Spleen (tissue), 11 donors: ENCODE results near the gene MYO5B. TPM values are rescaled to one million over a fixed set of nuclear protein-coding genes. Genes with fewer than 3 reads are reported as not detected.

ENCODE experiments used
- DNase-seq: peaks from one replicate; pipeline ENCODE4 v3.0.0-alpha.2; 2020
- H3K27ac ChIP-seq, 8 donors: fragments of 200-600 bp; sonication (generic) in 7 of 8; 1 replicate in 4 of 8; 2 replicates in 4 of 8; pipeline versions ENCODE4 v1.5.0 to v1.8.0; 2016 to 2021; ENCODE audit warnings: inconsistent platforms in 4 of 8, mild to moderate bottlenecking in 4 of 8, moderate library complexity in 1 of 8
- H3K27me3 ChIP-seq, 7 donors: fragments of 200-600 bp; sonication (generic) in 6 of 7; replicated peaks in 1 of 7; 1 replicate in 4 of 7; 2 replicates in 3 of 7; pipeline versions ENCODE4 v1.5.0 to v1.8.0; 2016 to 2021; ENCODE audit warnings: inconsistent platforms in 3 of 7, mild to moderate bottlenecking in 1 of 7
- H3K36me3 ChIP-seq, 6 donors: fragments of 200-600 bp; sonication (generic) in 5 of 6; 1 replicate in 4 of 6; 2 replicates in 2 of 6; pipeline versions ENCODE4 v1.5.0 to v1.8.0; 2016 to 2021; ENCODE audit warnings: inconsistent platforms in 2 of 6
- H3K4me1 ChIP-seq, 6 donors: fragments of 200-600 bp; sonication (generic) in 5 of 6; 1 replicate in 3 of 6; 2 replicates in 3 of 6; pipeline versions ENCODE4 v1.5.0 to v1.8.0; 2016 to 2021; ENCODE audit warnings: inconsistent platforms in 3 of 6
- H3K4me3 ChIP-seq, 8 donors: fragments of 200-600 bp; sonication (generic) in 7 of 8; 1 replicate in 4 of 8; 2 replicates in 4 of 8; pipeline versions ENCODE4 v1.5.0 to v1.8.0; 2016 to 2021; ENCODE audit warnings: inconsistent platforms in 4 of 8, mild to moderate bottlenecking in 4 of 8, moderate library complexity in 2 of 8
- H3K9me3 ChIP-seq, 8 donors: fragments of 200-600 bp; sonication (generic) in 7 of 8; 1 replicate in 4 of 8; 2 replicates in 4 of 8; pipeline versions ENCODE4 v1.5.0 to v1.8.0; 2016 to 2021; ENCODE audit warnings: inconsistent platforms in 4 of 8
- POLR2A ChIP-seq, 3 donors: fragments of 450-650 bp; IDR thresholded peaks; one replicate each; pipeline ENCODE4 v1.5.1; 2017; ENCODE audit warnings: antibody characterized with exemption in 3 of 3, mild to moderate bottlenecking in 1 of 3
- POLR2AphosphoS5 ChIP-seq, 3 donors: sonication (generic); formaldehyde crosslinking; IDR thresholded peaks; one replicate each; pipeline ENCODE4 v1.5.1; 2017; ENCODE audit warnings: antibody characterized with exemption in 3 of 3
- WGBS, 5 donors: extraction: QIAGEN DNeasy Blood & Tissue Kit in 3 of 5; methylation state at CpG; one replicate each; pipeline versions ENCODE4 v1.1.5 to v1.1.7; 2013 to 2018; 5-methylcytosine and 5-hydroxymethylcytosine counted together
- intact Hi-C: fragments of 100-400 bp; cut with DNase I; formaldehyde crosslinking; loops from one replicate; pipeline ENCODE4 v1.15.0; 2023; ENCODE audit warnings: low total_unique reads
- polyA plus RNA-seq, 3 donors: library from polyadenylated mRNA; stranded (reverse); fragments of 200-250 nt; gene quantifications; one replicate each; pipeline ENCODE4 v1.2.1, GENCODE V29; 2013
- total RNA-seq, 7 donors: library from RNA; depleted of rRNA in 3 of 7; stranded (reverse); fragments of >200 nt in 3 of 7; fragmentation: NEBNext Ultra II Directional in 4 of 7; extraction: Animal tissue kit (Norgen Biotek cat#: 25700) in 4 of 7; gene quantifications; one replicate each; pipeline versions ENCODE4 v1.1.0 to v1.2.1, GENCODE V29; 2016 to 2021
- TF ChIP-seq, protein P1 (sequence below), 11 experiments: fragments of 200-600 bp in 7 of 11; fragments of 450-650 bp in 4 of 11; sonication (generic) in 4 of 11; IDR thresholded peaks in 8 of 11; conservative IDR thresholded peaks in 3 of 11; 1 replicate in 7 of 11; 2 replicates in 4 of 11; pipeline versions ENCODE4 v1.4.0 to v1.8.0; 2016 to 2021; ENCODE audit warnings: antibody characterized with exemption in 11 of 11, inconsistent platforms in 4 of 11, mild to moderate bottlenecking in 1 of 11
- donor health status: healthy with polysubstance abuse.
- donor health status: DM: no; HTN: no; CAD: no; lungs with moderate emphysema.
- donor health status: DM: no; HTN: no; CAD: no.
- donor health status: Bipolar disorder and iron deficiency.
- donor health status: healthy.
- donor health status: DM: no; HTN: no; CAD: no.
- donor health status: DM: yes; HTN: yes; CAD: no.

MYO5B gene
- total and polyA plus RNA-seq, 10 donors: 0.74 to 6.0 (median 2.4) TPM

DNA sequence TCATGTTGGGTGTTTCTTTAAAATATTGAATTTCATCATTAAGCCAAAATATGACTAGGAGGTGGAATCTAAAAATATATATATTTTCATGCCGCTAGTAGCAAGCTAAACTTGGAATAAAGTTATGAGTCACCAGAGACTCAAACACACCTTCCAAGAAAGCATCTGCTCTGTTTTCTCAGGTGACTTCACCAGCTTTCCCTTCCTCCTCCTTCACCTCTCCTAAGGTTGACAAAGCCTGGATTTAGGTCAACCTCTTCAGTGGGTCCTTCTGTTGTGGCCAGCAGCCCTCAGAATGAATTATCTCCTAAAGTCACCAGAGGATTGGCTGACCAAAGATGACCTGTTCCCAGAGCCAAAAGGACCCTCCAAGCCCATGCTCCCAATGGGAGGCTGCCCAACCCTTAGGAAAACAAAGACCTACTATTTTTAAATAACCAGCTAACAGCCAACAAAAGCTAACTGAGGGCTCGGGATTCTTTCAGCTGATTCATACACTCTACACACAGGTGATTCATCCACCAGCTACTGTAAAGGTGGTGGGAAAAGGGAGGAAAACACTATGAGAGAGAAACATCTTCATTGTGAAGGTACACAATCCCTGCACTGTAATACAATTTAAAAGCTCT lies 113.9 kb downstream of the MYO5B start:
- 76 to 84% (median 80%) methylated on average over 2 of the region's 2 CpGs for WGBS, 5 donors
- H3K4me3 ChIP-seq: no peak overlapping the region
- intact Hi-C loops: no loop called here
- H3K27me3 ChIP-seq: peaks cover 0 to 13% (median 0%) of the 10 kb centered on the region in 7 donors
- no peak for TF ChIP-seq POLR2A (IDR thresholded peaks at IDR 0.05)
- TF ChIP-seq, protein P1, sequence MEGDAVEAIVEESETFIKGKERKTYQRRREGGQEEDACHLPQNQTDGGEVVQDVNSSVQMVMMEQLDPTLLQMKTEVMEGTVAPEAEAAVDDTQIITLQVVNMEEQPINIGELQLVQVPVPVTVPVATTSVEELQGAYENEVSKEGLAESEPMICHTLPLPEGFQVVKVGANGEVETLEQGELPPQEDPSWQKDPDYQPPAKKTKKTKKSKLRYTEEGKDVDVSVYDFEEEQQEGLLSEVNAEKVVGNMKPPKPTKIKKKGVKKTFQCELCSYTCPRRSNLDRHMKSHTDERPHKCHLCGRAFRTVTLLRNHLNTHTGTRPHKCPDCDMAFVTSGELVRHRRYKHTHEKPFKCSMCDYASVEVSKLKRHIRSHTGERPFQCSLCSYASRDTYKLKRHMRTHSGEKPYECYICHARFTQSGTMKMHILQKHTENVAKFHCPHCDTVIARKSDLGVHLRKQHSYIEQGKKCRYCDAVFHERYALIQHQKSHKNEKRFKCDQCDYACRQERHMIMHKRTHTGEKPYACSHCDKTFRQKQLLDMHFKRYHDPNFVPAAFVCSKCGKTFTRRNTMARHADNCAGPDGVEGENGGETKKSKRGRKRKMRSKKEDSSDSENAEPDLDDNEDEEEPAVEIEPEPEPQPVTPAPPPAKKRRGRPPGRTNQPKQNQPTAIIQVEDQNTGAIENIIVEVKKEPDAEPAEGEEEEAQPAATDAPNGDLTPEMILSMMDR (IDR thresholded peaks at IDR 0.05 in 8 of 11, conservative IDR thresholded peaks at IDR 0.05 in 3 of 11): no peak
- no peak for TF ChIP-seq POLR2AphosphoS5 (IDR thresholded peaks at IDR 0.05)
- no peaks in the 10 kb centered on the region for H3K36me3 ChIP-seq
- H3K27ac ChIP-seq: no peak overlapping the region
- no peaks in the 10 kb centered on the region for H3K9me3 ChIP-seq
- H3K4me1 ChIP-seq: peaks cover 0 to 3% (median 0%) of the 10 kb centered on the region in 6 donors
- no peak for DNase-seq

DNA sequence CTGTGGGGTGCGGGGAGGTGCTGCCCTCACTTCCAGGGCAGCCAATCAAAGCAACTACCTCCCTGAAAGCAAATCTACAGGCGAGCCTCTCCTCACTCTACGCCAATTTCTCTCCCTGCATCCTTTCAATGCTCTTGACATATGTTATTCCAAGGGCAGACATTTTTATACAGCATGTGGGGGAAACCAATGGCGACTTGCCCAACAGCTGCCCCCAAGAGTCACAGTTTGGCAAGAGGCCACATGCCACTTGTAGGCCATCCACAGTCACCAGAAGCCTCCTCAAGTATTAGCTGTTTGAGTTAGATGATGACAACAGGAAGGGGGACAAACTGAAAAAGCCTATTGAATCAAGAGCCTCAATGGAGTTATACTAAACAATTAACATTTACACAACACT lies 114.6 kb downstream of the MYO5B start:
- no peak overlapping the region for H3K27ac ChIP-seq
- 58 to 79% (median 72%) methylated on average over 4 of the region's 4 CpGs for WGBS, 5 donors
- no peaks in the 10 kb centered on the region for H3K9me3 ChIP-seq
- intact Hi-C loops: no loop called here
- no peak for DNase-seq
- H3K36me3 ChIP-seq: no peaks in the 10 kb centered on the region
- peaks cover 0 to 13% (median 0%) of the 10 kb centered on the region in 7 donors for H3K27me3 ChIP-seq
- peaks cover 0 to 7% (median 0%) of the 10 kb centered on the region in 6 donors for H3K4me1 ChIP-seq
- H3K4me3 ChIP-seq: no peak overlapping the region
- TF ChIP-seq, protein P1 (IDR thresholded peaks at IDR 0.05 in 8 of 11, conservative IDR thresholded peaks at IDR 0.05 in 3 of 11): no peak
- TF ChIP-seq POLR2A (IDR thresholded peaks at IDR 0.05) (no peak), POLR2AphosphoS5 (IDR thresholded peaks at IDR 0.05) (no peak)

DNA sequence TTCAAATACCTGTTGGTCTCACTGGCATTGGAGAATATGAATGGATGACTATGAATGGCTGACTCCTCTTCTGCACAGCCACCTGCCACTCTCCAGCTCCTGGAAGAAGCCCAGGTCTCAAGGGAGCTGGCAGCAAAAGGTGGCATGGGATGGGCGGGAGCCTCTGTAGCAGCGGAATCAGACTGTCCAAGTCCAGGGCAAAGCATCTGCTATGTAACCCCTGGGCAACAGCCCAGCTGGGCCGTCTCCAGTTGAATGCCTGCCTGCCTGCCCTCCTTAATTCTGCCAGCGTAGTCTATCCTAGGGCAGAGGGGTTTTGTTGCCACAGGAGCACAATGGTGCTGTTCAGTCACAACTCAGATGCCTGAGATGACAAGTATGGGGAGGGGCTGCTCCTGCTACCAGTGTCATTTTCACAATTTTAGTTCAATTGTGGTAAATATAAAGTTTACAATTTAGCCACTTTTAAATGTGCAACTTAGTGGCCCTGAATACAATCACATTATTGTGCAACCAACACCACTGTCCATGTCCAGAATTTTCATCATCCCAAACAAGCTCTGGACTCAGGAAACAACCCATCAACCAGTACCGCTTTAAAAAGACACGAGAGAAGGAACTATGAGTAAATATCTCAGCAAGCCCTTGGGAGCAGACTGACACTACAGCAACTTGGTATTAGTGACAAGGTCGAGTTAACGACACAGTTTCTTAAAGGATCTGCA lies 115.2 kb downstream of the MYO5B start:
- 54 to 79% (median 66%) methylated on average over 8 of the region's 8 CpGs for WGBS, 5 donors
- Histone ChIP-seq H3K36me3 (no peaks in the 10 kb centered on the region), H3K4me1 (peaks cover 0 to 7% (median 0%) of the 10 kb centered on the region in 6 donors), H3K27ac (no peak overlapping the region), H3K27me3 (peaks cover 0 to 13% (median 0%) of the 10 kb centered on the region in 7 donors), H3K9me3 (no peaks in the 10 kb centered on the region), H3K4me3 (no peak overlapping the region)
- TF ChIP-seq, protein P1 (IDR thresholded peaks at IDR 0.05 in 8 of 11, conservative IDR thresholded peaks at IDR 0.05 in 3 of 11): no peak
- no peak for TF ChIP-seq POLR2A (IDR thresholded peaks at IDR 0.05)
- no peak for TF ChIP-seq POLR2AphosphoS5 (IDR thresholded peaks at IDR 0.05)
- intact Hi-C loops: no loop called here
- no peak for DNase-seq

DNA sequence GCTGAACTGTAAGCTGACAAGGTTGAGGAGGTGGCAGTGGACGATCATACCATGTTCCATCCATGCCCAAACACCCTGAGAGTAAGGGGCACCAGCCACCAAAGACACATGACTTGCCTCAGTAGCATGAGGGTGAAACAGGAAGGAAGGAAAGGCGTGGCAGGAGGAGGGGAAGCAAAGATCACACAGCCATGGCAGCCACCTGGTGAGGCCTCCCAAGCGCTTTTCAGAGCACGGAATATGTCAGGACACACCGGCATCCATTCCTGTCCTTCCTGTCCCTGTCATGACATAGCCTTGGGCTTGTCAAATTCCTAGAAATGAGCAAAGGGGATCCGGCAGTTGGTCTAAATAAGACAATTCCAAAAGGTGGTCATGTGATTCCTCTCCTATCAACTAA lies 118.7 kb downstream of the MYO5B start:
- WGBS, 5 donors: 48 to 72% (median 59%) methylated on average over 6 of the region's 6 CpGs
- no peak for DNase-seq
- no peaks in the 10 kb centered on the region for H3K9me3 ChIP-seq
- TF ChIP-seq POLR2AphosphoS5 (IDR thresholded peaks at IDR 0.05) (no peak), POLR2A (IDR thresholded peaks at IDR 0.05) (no peak)
- TF ChIP-seq, protein P1 (IDR thresholded peaks at IDR 0.05 in 8 of 11, conservative IDR thresholded peaks at IDR 0.05 in 3 of 11): no peak
- intact Hi-C loops: no loop called here
- peaks cover 0 to 4% (median 0%) of the 10 kb centered on the region in 7 donors for H3K27me3 ChIP-seq
- H3K36me3 ChIP-seq: no peaks in the 10 kb centered on the region
- H3K27ac ChIP-seq: no peak overlapping the region
- H3K4me1 ChIP-seq: peaks cover 0 to 7% (median 0%) of the 10 kb centered on the region in 6 donors
- no peak overlapping the region for H3K4me3 ChIP-seq
